K562 (cell line): Measurements from ENCODE around the gene MGA. TPM values are rescaled to one million over a fixed set of nuclear protein-coding genes. Genes with fewer than 3 reads are reported as not detected.

ENCODE experiments used
- ARID1B ChIP-seq: fragments of 450-650 bp; IDR thresholded peaks from 2 replicates; pipeline ENCODE4 v1.6.1; 2016; ENCODE audit warnings: antibody characterized with exemption, mild to moderate bottlenecking, inconsistent platforms
- BRF1 ChIP-seq: IDR thresholded peaks from 3 replicates; pipeline ENCODE4 v1.6.1; 2011; ENCODE audit warnings: borderline replicate concordance, mild to moderate bottlenecking; ENCODE audit not compliant: insufficient read length; ENCODE audit errors: extremely low read depth
- CCAR2 ChIP-seq: fragments of 200-400 bp; formaldehyde crosslinking; IDR thresholded peaks from 2 replicates; pipeline ENCODE4 v1.6.1; 2017; ENCODE audit warnings: mild to moderate bottlenecking, low read depth, low read length
- CHD2 ChIP-seq: IDR thresholded peaks from 2 replicates; pipeline ENCODE4 v1.6.1; 2011; ENCODE audit warnings: low read depth, low read length
- DMBX1 ChIP-seq: fragments of 250-450 bp; sonication (Bioruptor Pico); IDR thresholded peaks from 2 replicates; pipeline ENCODE4 v1.8.0; 2022; ENCODE audit warnings: inconsistent platforms, mild to moderate bottlenecking, moderate library complexity, borderline replicate concordance
- E2F3 ChIP-seq: fragments of 250-450 bp; sonication (Bioruptor Pico); IDR thresholded peaks from 2 replicates; pipeline ENCODE4 v1.4.0; 2020; ENCODE audit warnings: mild to moderate bottlenecking
- FOXO4 ChIP-seq: fragments of 450-650 bp; formaldehyde crosslinking; IDR thresholded peaks from 2 replicates; pipeline ENCODE4 v1.4.0; 2020; ENCODE audit warnings: mild to moderate bottlenecking, moderate library complexity
- ILF3 ChIP-seq: fragments of 450-650 bp; IDR thresholded peaks from 2 replicates; pipeline ENCODE4 v1.6.1; 2018; ENCODE audit warnings: antibody characterized with exemption, mild to moderate bottlenecking, moderate library complexity, borderline replicate concordance
- MAZ ChIP-seq, 2 experiments: fragments of 450-650 bp in 1 of 2; sonication (generic) in 1 of 2; formaldehyde crosslinking; IDR thresholded peaks in 1 of 2; conservative IDR thresholded peaks in 1 of 2; 2 replicates each; pipeline versions ENCODE4 v1.4.0 to v1.5.0; 2020; ENCODE audit warnings: mild to moderate bottlenecking in 1 of 2, missing genetic modification reagents in 1 of 2
- MLX ChIP-seq, 2 experiments: fragments of 450-650 bp in 1 of 2; sonication (generic) in 1 of 2; formaldehyde crosslinking; conservative IDR thresholded peaks; 2 replicates each; pipeline versions ENCODE4 v1.4.0 to v1.8.1; 2020 to 2022; ENCODE audit warnings: mild to moderate bottlenecking in 1 of 2, missing genetic modification reagents in 1 of 2
- NKRF ChIP-seq: fragments of 450-650 bp; IDR thresholded peaks from 2 replicates; pipeline ENCODE4 v1.6.1; 2016; ENCODE audit warnings: borderline replicate concordance
- NR0B1 ChIP-seq: fragments of 450-650 bp; IDR thresholded peaks from one replicate; pipeline ENCODE4 v1.6.1; 2018; ENCODE audit warnings: mild to moderate bottlenecking, moderate library complexity; ENCODE audit not compliant: partially characterized antibody
- RHOXF2B ChIP-seq: fragments of 250-450 bp; sonication (Bioruptor Pico); conservative IDR thresholded peaks from 2 replicates; pipeline ENCODE4 v1.5.1; 2021
- TFAP4 ChIP-seq: sonication (generic); formaldehyde crosslinking; IDR thresholded peaks from 2 replicates; pipeline ENCODE4 v1.8.0; 2022; ENCODE audit warnings: missing genetic modification reagents, mild to moderate bottlenecking, moderate library complexity, borderline replicate concordance
- UBTF ChIP-seq, 2 experiments: IDR thresholded peaks; 2 replicates each; pipeline ENCODE4 v1.6.1; 2012; ENCODE audit warnings: improper control_type of control experiment in 2 of 2, low read depth in 2 of 2, low read length in 2 of 2, borderline replicate concordance in 1 of 2
- ZNF239 ChIP-seq: fragments of 250-450 bp; sonication (Bioruptor Pico); IDR thresholded peaks from 2 replicates; pipeline ENCODE4 v1.4.0; 2020; ENCODE audit warnings: mild to moderate bottlenecking
- ZNF282 ChIP-seq: sonication (generic); formaldehyde crosslinking; IDR thresholded peaks from 2 replicates; pipeline ENCODE4 v1.8.1; 2023; ENCODE audit warnings: missing genetic modification reagents
- ZNF586 ChIP-seq: fragments of 450-650 bp; formaldehyde crosslinking; conservative IDR thresholded peaks from 2 replicates; pipeline ENCODE4 v1.4.0; 2020; ENCODE audit warnings: mild to moderate bottlenecking, moderate library complexity
- ZNF764 ChIP-seq: fragments of 250-450 bp; sonication (Bioruptor Pico); IDR thresholded peaks from 2 replicates; pipeline ENCODE4 v1.4.0; 2020; ENCODE audit warnings: low read depth, mild to moderate bottlenecking, moderate library complexity
- ZNF785 ChIP-seq: fragments of 250-450 bp; sonication (Bioruptor Pico); IDR thresholded peaks from 2 replicates; pipeline ENCODE4 v1.4.0; 2020; ENCODE audit warnings: mild to moderate bottlenecking
- polyA plus RNA-seq, 8 experiments: library from polyadenylated mRNA; depleted of rRNA in 4 of 8; stranded (reverse) in 5 of 8; unstranded in 3 of 8; fragments of >200 nt; fragmentation: Nextera tagmentation in 2 of 8; fragmentation: Illumina TruSeq in 1 of 8; extraction: Ambion mirVana in 2 of 8; extraction: Trizol in 1 of 8; gene quantifications; 2 replicates each; pipeline versions ENCODE4 v1.2.1 to v1.2.3, GENCODE V29; 2011 to 2014; ENCODE audit warnings: inconsistent platforms in 1 of 8, missing spikeins in 1 of 8
- total RNA-seq, 7 experiments: library from RNA; depleted of rRNA in 6 of 7; stranded (reverse); fragments of >200 nt in 6 of 7; fragmentation: Illumina TruSeq in 2 of 7; extraction: Trizol in 2 of 7; gene quantifications; 2 replicates each; pipeline versions ENCODE4 v1.2.1 to v1.2.3, GENCODE V29; 2011 to 2021; ENCODE audit warnings: low replicate concordance in 1 of 7

MGA gene
- total and polyA plus RNA-seq, 9 of the 15 experiments (the other 6 are each of a cell fraction or from before 2014, with no cell fraction given): 4.7 to 56.1 (median 21.1) TPM

GRCh38 chr15:41691471-41691870 lies 31.3 kb downstream of the MGA start (continued):
- TF ChIP-seq NR0B1: no peak
- TF ChIP-seq MLX (CRISPR knock-in tag; conservative IDR thresholded peaks at IDR 0.05): no peak
- no peak for TF ChIP-seq UBTF (IDR thresholded peaks at IDR 0.05; ENCODE audit: borderline replicate concordance in 1 of 2, low read depth in 2 of 2, low read length in 2 of 2)
- TF ChIP-seq MAZ (CRISPR knock-in tag; conservative IDR thresholded peaks at IDR 0.05 in 1 of 2, IDR thresholded peaks at IDR 0.05 in 1 of 2): no peak
- TF ChIP-seq DMBX1: no peak
- TF ChIP-seq FOXO4 (CRISPR knock-in tag): no peak
- no peak for TF ChIP-seq RHOXF2B (CRISPR knock-in tag)
- TF ChIP-seq ZNF785 (CRISPR knock-in tag): no peak
- no peak for TF ChIP-seq ZNF764 (CRISPR knock-in tag)
- TF ChIP-seq CHD2: no peak
- no peak for TF ChIP-seq NKRF
- no peak for TF ChIP-seq BRF1
- peak; percentile 47 for TF ChIP-seq ARID1B
- no peak for TF ChIP-seq ZNF239 (CRISPR knock-in tag)
- TF ChIP-seq ZNF586: no peak
- TF ChIP-seq ILF3: no peak
- no peak for TF ChIP-seq ZNF282 (CRISPR knock-in tag)
- no peak for TF ChIP-seq CCAR2
- no peak for TF ChIP-seq TFAP4 (CRISPR knock-in tag)
- no peak for TF ChIP-seq E2F3 (CRISPR knock-in tag)
